Measurements from ENCODE around the gene OR2L3. TPM values are rescaled to one million over a fixed set of nuclear protein-coding genes. Genes with fewer than 3 reads are reported as not detected.

Gene OR2L3, protein sequence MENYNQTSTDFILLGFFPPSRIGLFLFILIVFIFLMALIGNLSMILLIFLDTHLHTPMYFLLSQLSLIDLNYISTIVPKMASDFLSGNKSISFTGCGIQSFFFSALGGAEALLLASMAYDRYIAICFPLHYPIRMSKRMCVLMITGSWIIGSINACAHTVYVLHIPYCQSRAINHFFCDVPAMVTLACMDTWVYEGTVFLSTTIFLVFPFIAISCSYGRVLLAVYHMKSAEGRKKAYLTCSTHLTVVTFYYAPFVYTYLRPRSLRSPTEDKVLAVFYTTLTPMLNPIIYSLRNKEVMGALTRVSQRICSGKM
- total RNA-seq (0.07 TPM in 1 of 2 replicates, not detected in the other), polyA plus RNA-seq (not detected in 2 replicates)

DNA sequence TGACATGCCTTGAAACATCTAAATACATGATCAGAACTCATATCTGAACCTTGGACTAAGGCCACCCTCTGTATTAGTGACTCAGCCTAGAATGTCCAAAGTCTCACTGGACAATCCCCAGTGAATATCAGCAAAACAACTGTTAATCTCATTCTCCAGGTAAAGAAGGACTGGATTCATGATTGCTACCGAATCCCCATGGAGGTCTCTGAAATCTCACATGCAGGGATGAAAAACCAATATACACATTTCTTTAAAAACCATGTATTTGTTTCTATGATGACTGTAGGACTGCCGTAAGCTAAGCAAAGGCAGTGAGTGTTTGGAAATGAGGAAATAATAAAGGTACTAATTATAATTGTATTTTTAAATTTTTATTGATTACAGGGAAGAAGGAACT is at the start of gene OR2L3:
Gene OR2L3, plus strand, starts transcription at position 301 of the 400 bp plus-strand sequence. CDS start 13,846 bp downstream, outside the sequence.
- DNase-seq (ENCODE audit: low read depth in 1 of 2, low spot score in 1 of 2) = no peak
- peaks cover 2% of the 10 kb centered on the region for H3K9me3 ChIP-seq (ENCODE audit: low read depth)
- no peak within 1 kb of the TSS for H3K4me3 ChIP-seq
- no peaks in the 10 kb centered on the region for H3K36me3 ChIP-seq
- H3K27me3 ChIP-seq = no peaks in the 10 kb centered on the region
- no peaks in the 10 kb centered on the region for H3K4me1 ChIP-seq (ENCODE audit: low read depth)
- TF ChIP-seq, protein P1, sequence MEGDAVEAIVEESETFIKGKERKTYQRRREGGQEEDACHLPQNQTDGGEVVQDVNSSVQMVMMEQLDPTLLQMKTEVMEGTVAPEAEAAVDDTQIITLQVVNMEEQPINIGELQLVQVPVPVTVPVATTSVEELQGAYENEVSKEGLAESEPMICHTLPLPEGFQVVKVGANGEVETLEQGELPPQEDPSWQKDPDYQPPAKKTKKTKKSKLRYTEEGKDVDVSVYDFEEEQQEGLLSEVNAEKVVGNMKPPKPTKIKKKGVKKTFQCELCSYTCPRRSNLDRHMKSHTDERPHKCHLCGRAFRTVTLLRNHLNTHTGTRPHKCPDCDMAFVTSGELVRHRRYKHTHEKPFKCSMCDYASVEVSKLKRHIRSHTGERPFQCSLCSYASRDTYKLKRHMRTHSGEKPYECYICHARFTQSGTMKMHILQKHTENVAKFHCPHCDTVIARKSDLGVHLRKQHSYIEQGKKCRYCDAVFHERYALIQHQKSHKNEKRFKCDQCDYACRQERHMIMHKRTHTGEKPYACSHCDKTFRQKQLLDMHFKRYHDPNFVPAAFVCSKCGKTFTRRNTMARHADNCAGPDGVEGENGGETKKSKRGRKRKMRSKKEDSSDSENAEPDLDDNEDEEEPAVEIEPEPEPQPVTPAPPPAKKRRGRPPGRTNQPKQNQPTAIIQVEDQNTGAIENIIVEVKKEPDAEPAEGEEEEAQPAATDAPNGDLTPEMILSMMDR (IDR thresholded peaks at IDR 0.05; ENCODE audit: low read depth, low read length) = no peak
- H3K27ac ChIP-seq = no peak within 1 kb of the TSS

DNA sequence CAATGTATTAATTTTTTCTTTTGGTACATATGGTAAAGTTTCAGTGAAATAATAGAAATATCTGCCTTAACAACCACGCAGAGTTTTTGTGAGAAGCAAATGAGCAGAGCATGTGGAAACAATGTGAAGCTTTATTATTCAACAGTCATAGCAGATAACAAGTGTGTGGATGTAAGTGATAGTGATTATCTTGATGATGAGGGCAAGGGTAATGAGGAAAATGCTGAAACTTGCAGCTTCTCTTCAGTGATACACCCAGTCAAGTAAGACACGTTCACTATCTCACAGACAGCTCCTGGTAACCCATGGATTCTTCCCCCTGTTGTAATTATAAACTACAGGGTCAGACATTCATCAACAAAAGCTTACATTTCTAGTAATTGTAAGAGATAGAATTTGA is 47.8 kb upstream of the OR2L3 start:
- no peak for DNase-seq (ENCODE audit: low read depth in 1 of 2, low spot score in 1 of 2)
- H3K27ac ChIP-seq = no peak overlapping the region
- no peaks in the 10 kb centered on the region for H3K4me1 ChIP-seq (ENCODE audit: low read depth)
- no peak overlapping the region for H3K4me3 ChIP-seq
- TF ChIP-seq, protein P1 (IDR thresholded peaks at IDR 0.05; ENCODE audit: low read depth, low read length) = no peak
- H3K36me3 ChIP-seq = no peaks in the 10 kb centered on the region
- H3K27me3 ChIP-seq = no peaks in the 10 kb centered on the region
- H3K9me3 ChIP-seq (ENCODE audit: low read depth) = peaks cover 7% of the 10 kb centered on the region

DNA sequence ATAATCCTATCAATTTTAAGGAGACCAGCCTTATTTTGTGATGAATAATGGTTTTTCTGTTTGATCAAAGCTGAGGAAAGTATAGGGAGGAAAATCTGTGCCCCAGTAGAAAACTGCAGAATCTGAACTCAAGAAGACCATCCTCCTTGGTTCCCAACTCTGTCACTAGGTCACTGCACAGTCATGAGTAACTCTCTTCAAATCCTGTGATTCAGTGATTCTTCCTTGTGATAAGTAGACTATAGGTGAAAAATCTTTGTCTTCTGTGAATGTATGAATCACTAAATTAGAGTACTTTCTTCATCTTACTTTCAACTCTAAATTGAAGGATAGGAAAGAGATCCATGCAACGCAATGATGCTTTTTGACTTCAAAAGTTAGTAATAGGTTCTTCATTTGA is 46.5 kb upstream of the OR2L3 start:
- Histone ChIP-seq H3K4me1 (ENCODE audit: low read depth) (no peaks in the 10 kb centered on the region), H3K9me3 (ENCODE audit: low read depth) (peaks cover 7% of the 10 kb centered on the region), H3K27me3 (no peaks in the 10 kb centered on the region), H3K4me3 (no peak overlapping the region), H3K36me3 (no peaks in the 10 kb centered on the region), H3K27ac (no peak overlapping the region)
- DNase-seq (ENCODE audit: low read depth in 1 of 2, low spot score in 1 of 2) = no peak
- TF ChIP-seq, protein P1 (IDR thresholded peaks at IDR 0.05; ENCODE audit: low read depth, low read length) = no peak

DNA sequence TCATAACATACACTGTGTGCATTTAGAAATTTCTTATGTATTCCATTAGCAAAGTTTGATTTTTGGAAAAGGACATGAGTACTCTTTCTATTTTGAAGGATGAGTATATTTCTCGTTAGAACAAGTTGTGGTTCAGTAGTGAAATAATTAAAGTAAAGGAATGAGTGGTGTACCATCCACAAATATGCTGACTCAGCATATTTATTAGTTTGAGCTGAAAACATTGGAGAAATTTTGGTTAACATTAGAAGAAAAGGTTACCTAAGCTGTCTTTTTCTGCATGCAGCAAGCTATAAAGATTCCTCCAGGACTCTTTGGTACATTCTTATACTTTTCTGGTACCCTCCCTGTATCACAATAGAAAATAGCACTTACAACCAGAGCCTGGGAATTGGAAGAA is 38.9 kb upstream of the OR2L3 start:
- H3K27ac ChIP-seq = no peak overlapping the region
- H3K4me3 ChIP-seq = no peak overlapping the region
- no peak for DNase-seq (ENCODE audit: low read depth in 1 of 2, low spot score in 1 of 2)
- no peaks in the 10 kb centered on the region for H3K36me3 ChIP-seq
- H3K27me3 ChIP-seq = no peaks in the 10 kb centered on the region
- no peaks in the 10 kb centered on the region for H3K4me1 ChIP-seq (ENCODE audit: low read depth)
- no peaks in the 10 kb centered on the region for H3K9me3 ChIP-seq (ENCODE audit: low read depth)
- TF ChIP-seq, protein P1 (IDR thresholded peaks at IDR 0.05; ENCODE audit: low read depth, low read length) = no peak

DNA sequence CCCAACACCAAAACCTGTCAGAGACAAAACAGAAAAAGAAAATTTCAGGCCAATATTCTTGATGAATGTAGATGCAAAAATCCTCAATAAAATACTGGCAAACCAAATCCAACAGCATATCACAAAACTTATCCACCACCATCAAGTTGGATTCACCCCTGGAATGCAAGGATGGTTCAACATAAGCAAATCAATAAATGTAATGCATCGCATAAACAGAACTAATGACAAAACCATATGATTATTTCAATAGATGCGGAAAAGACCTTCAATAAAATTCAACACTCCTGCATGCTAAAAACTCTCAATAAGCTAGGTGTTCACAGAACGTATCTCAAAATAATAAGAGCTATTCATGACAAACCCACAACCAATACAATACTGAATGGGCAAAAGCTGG is 37.0 kb upstream of the OR2L3 start:
- no peak for DNase-seq (ENCODE audit: low read depth in 1 of 2, low spot score in 1 of 2)
- Histone ChIP-seq H3K27me3 (no peaks in the 10 kb centered on the region), H3K36me3 (no peaks in the 10 kb centered on the region), H3K9me3 (ENCODE audit: low read depth) (no peaks in the 10 kb centered on the region), H3K4me1 (ENCODE audit: low read depth) (no peaks in the 10 kb centered on the region), H3K4me3 (no peak overlapping the region), H3K27ac (no peak overlapping the region)
- TF ChIP-seq, protein P1 (IDR thresholded peaks at IDR 0.05; ENCODE audit: low read depth, low read length) = no peak
